GM20000 (cell line): Measurements from ENCODE around the gene MFSD8.
"Not testable (repeated sequence)": the region's sequence is repeated elsewhere in the genome, so short reads cannot be mapped to it uniquely, and the experiment has no call there.

ENCODE experiments used
- DNase-seq: peaks from one replicate; pipeline ENCODE4 v3.0.0; 2012; ENCODE audit warnings: low spot score
- CTCF ChIP-seq: IDR thresholded peaks from 2 replicates; pipeline ENCODE4 v1.5.1; 2012; ENCODE audit warnings: mild to moderate bottlenecking, control low read depth; ENCODE audit errors: extremely low read depth, missing control alignments

MFSD8 gene

GRCh38 chr4:127988638-127989037 lies 23.7 kb upstream of the MFSD8 start:
- DNase-seq = no peak

GRCh38 chr4:127985989-127986388 lies 21.0 kb upstream of the MFSD8 start:
- TF ChIP-seq CTCF = no peak
- no peak for DNase-seq

More at GRCh38 chr4:127988638-127989037, 23.7 kb upstream of the MFSD8 start:
- TF ChIP-seq CTCF = no peak

GRCh38 chr4:127982445-127982844 lies 17.5 kb upstream of the MFSD8 start:
- DNase-seq = no peak
- TF ChIP-seq CTCF = no peak

- TF ChIP-seq CTCF = no peak
- no peak for DNase-seq
Observed at GRCh38 chr4:127978930-127979329, 14.0 kb upstream of the MFSD8 start.

GRCh38 chr4:127975121-127975770 lies 10.3 kb upstream of the MFSD8 start:
- no peak for TF ChIP-seq CTCF
- no peak for DNase-seq

- not testable (repeated sequence) for DNase-seq
Observed at GRCh38 chr4:127970925-127971324, 6.0 kb upstream of the MFSD8 start.

GRCh38 chr4:127968586-127968985 lies 3.6 kb upstream of the MFSD8 start:
- DNase-seq = no peak
- no peak for TF ChIP-seq CTCF

- no peak for TF ChIP-seq CTCF
- no peak for DNase-seq
Observed at GRCh38 chr4:127967141-127967775, 2.3 kb upstream of the MFSD8 start.
